HG03460 (cell line): ENCODE measurements around the gene MCTP2.
"Not testable (repeated sequence)": the region's sequence is repeated elsewhere in the genome, so short reads cannot be mapped to it uniquely, and the experiment has no call there.

Source experiments
- ATAC-seq: cut with Tn5 transposase; IDR thresholded peaks from one replicate; pipeline ENCODE4 v1.9.1; 2021; ENCODE audit not compliant: unreplicated experiment

MCTP2 gene

DNA sequence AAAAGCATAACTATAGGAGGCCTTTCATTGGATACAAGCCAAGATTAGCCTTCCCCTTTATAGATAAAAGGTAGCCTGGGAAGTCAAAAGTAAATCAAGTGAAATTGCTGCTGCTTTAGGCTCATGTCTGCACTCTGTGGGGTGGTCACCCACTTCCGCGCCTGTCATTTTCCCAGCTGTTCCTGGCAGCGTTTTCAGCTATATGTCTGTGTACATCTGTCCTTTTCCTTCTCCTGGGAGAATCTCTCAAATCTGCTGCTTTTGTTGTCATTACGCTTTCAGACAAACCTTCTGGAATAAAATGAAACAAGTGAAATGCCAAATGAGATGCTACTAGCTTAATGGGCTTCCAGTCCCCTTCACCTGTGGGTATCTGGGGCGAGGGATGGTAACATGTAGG lies 211.8 kb downstream of the MCTP2 start:
- no peak for ATAC-seq

DNA sequence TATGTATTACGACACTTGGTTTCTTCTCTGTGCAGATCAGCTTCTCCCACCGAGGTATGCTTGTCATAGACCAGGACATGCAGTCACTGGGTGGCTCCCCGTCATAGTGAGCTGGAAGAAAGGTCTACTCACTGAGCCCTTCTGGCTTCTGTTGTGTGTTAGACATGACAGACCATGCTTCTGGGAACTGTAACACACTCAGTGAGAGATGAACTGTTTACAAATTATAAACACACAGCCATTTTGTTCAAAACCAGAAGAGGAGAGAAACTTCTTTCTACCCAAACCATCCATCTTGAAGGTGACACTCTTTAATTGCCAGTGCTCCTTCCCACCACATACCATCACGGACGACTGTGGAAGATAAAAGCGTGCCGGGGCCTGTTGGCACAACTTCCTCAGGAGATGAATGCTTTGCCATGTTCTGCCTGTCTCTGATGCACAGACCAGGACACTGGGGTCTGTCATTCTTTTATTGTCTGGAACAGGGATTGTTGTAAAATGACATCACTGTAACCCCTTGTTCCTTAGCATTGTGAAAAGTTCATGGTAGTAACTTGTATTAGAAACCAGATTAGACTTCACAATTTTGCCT lies 214.3 kb downstream of the MCTP2 start:
- no peak for ATAC-seq

DNA sequence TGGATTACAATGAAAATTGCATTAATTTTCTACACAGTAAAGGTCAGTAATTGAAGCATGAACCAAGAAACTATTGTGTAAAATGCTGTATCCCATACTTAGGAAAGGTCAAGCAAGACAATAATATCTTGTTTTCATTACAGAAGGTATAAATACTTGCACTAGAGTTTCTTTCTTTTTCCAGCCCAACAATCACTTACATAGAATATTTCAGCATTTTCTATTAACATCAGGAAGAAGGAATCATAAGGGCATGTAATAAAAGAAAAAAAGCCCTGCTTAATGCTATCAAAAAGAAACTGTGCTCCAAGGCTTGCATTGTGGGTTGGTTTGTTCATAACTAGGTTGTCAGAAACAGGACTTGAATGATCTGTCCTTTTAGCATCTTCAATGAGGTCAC lies 215.1 kb downstream of the MCTP2 start:
- ATAC-seq, result no peak

DNA sequence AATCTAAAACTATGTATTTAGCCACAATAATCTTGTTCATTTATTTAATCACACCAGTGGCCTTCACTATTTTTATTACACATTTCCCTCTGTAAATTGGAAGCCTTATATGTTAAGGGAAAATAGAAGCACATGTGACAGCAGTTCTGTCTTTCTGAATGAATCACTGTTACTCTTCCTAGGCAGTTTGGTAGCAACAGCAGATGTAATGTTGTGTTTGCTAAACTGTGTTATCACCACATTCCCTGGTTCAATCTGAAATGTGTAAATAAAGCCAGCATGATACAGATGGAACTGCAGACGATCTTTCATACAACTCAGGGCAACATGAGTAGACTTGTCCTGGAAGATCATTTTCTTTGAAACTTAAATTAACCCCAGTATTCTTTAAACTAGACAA lies 220.1 kb downstream of the MCTP2 start:
- no peak for ATAC-seq

DNA sequence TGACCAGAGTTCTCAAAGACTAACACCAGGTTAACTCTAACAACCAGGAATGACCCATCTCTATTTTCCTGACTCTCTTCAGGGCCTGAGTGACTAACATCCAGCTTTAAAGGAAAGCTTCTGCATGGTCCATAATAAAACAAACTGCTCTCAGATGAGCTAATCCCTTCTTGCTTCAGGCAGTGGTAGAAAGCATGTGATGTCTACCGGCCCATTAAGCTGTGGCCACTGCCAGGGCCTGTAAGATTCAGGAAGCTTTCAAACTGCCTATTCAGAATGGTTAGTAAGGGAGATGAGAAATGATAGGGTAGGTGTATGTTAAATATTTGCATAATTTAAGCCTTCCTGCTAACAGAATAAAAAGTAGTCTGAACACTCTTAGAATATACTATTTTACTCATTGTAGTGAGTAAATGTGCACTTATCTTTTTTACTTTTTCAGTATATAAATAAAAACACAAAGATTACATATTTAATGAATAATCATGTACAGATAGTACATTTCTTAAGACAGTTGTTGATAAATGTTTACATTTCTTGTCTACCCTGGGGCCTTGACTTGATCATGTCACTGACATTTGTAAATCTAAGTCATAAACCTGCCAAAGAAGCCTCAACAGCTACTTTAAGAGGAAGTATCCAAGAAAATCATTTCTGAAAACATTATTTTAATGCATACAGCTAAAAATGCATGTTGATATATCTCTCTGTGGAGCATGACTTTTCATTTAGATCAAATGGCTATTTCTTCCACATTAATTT lies 222.0 kb downstream of the MCTP2 start:
- no peak for ATAC-seq

DNA sequence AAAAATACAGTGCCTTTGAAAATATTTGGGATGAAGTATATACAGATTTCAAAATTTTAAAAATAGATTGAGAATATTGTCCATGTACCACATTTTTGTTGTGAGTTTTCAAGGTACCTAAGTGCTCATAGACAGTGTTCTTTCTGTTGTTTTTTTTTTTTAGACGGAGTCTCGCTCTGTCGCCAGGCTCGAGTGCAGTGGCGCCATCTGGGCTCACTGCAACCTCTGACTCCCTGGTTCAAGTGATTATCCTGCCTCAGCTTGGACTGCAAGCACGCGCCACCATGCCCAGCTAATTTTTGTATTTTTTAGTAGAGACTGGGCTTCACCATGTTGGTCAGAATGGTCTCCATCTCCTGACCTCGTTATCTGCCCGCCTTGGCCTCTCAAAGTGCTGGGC lies 223.9 kb downstream of the MCTP2 start:
- ATAC-seq, result no peak

DNA sequence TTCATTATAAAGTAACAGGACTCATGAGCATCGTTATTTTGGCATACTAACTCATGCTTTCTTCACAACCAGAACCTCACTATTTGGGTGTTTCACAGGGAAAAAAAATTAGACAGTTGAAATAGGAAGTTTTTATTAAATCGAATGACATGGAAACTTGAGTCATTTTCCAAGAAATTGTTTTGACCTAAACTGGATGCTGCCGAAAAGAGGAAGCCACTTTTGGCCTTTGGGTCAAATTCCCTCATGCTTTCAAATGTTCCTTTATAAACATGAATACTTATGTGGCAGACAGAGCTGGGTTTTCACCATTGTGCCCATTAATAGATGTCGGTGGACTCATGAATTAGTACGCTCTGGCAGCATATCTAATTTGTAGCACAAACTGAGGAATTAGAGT lies 224.9 kb downstream of the MCTP2 start:
- no peak for ATAC-seq

DNA sequence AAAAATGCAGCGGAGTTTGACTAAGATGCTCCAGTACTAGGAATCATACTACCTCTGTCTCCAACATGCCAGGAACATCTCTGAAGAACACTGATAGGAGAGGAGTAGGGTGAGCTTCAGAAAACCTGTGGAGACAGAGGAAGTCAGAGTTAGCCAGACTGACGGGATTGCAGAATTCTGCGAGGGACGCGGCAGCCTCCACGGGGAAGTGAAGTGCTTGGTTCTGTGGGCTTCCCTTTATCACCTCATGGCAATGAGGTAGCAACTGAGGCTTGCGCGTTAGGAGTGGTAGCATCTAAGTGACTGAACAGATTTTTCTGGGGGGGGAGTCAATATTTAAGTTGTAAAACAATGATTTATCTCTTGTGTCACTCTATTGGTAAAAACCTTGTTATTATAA lies 226.3 kb downstream of the MCTP2 start:
- ATAC-seq, result no peak

DNA sequence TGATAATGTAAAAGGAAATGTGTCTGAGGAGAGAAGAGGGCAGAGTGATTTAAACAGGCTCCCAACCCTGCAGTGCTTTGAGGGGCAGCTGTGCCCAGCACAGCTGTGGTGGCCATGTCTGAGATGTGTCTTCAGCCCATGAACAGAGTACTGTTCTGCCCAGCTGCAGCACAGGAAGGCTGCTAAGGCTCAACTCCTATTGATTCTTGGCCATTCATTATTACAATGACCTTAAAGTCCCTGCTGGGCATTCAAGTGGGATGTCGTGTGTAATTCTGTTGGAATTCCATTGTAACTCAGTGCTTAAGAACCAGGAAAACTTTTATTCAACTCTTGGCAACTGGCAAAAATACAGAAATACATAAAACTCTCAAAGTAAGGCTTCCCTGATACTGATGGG lies 229.3 kb downstream of the MCTP2 start:
- ATAC-seq, result no peak

DNA sequence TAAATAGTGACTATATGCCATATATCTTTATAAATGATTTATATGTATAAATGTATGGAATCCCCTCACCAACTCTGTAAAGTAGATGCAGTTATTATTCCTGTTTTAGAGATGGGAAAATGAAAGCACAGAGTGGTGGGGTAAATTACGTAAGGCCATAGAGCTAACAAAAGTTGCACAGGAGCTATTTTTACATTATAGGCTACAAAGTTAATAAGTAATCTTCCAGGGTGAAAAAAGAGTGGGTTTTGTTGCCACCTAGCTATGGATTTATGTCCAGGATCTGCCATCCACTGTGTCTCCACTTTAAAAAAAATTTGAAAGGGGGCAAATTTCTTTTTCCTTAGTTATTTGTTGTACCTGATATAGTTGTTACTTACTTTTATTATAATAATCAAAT lies 235.7 kb downstream of the MCTP2 start:
- no peak for ATAC-seq

DNA sequence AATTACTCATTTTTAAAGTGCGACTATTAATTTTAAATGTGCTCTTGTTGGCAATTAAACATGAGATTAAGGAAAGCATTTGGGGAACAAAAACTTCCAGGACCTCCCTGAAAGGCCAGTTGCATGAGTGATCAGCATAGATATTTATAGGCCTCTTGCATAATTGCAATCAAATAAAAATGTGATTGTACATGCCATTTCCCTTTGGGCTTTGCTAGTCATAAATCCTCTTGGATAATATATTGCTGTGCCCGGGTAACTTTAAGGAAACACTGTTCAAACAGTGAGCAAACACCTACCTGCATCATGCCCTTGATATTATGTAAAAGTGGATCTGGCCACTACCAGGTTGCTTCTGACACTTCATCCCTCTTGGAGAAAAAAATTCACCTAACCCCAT lies 239.1 kb downstream of the MCTP2 start:
- ATAC-seq, result no peak

DNA sequence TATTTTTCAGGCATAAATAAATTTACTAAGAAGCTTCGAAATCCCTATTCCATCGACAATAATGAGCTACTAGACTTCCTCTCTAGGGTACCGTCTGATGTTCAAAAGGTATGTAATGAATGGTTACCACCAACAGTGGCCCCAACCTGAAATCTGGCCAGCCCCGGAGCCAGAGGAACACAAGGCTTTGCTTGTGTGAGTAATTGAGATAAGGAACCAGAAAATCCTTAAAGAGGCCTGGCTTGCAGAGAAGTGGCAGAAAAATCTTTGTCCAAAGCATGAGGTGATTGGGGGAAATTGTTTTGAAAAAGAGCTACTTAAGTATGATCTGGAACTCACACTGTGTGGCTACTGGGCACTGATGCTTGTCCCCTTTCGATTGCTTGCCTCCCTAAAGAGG lies 245.3 kb downstream of the MCTP2 start:
- ATAC-seq, result no peak

DNA sequence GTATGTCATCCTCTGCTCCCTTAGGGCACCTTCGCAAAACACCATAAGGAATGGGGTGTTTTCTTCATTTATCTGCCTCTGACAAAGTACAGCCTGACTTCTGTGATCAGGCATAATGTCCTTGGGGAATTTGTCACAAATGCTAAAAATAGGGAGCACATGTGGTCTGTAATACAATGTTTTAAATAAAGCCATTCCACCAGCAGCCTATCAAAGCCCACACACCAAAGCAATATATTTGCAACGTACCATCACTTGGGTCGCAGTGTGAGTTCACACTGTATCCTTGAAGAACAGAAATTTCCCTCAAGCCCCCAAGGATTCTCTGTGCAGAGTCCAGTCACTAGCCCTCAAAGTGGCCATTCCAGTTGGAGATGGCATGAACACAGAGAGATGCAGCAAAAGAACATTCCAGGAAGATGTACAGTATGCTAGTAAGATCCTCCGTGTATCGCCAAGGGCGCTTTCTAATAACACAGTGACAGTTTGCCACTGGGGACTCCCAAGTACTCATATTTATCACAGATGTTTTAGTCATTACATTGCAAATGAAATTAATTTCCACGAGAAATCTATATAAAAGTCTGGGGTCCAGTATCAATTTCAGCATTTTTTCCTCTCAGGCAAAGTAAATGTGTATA lies 246.7 kb downstream of the MCTP2 start:
- ATAC-seq, result no peak

DNA sequence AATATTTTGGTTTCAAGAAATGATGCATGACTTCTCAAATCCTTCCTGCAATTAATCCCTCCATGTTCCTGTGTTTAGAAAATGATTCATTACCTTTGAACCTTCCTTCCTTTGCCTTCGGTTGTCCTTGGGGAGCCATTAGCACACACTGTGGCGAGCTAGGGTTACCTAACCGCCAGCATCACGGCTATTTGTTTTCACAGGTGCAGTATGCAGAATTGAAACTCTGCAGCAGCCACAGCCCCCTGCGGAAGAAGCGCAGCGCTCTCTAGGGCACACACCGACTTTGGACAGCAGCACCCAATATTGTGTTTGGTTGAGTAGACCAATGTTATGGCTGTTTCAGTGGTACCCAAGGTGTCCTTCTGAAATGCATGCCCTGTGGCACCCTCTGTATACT lies 247.4 kb downstream of the MCTP2 start:
- ATAC-seq, result no peak

DNA sequence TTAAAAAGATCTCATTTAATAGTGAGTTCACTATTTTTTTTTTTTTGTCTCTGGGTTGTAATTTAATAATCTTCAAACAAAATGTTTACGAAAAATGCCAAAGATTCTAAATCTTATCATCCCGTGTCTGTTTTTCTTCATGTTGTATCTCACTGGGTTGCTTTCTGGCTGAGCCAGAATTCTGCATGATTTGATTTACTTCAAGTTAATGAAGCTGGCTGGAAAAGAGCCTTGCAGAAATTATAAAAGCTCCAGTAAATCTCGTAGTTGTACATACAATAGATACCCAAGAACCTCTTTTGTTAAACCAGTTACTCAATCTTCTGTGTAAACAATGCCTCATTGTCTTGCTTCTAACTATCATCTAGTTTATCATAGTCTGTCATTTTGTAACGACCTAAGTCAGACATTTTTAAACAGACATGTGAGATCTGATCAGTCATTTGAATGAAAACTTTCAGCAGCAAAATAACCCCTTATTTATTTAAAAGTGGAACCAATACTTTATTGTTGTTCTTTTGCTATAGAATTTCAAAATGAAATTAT lies 249.0 kb downstream of the MCTP2 start:
- no peak for ATAC-seq

DNA sequence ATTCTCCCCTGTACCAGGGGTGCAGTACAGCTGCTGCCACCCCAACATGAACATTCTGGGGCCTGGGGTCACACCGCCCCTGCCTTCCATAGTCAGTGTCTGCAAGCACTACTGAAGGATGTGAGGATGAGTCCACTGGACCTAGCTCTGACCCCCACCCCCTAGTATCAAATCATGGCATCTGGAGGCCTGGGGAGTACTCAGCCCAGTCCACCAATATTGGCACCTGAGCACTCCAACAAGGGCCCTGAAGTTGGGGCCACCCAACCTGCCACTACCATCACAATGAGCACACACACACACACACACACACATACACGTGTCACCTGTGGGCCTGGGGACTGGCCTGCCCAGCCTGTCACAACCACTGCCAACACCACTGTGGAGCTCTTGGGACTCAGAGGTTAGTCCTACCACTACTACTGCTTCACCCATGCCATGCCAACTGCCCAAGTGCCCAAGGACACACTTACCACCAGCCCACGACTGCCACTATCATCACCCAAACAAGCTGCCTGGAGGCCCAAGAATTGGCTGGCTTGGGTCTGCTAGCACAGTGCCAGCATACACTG lies 253.9 kb downstream of the MCTP2 start:
- no peak for ATAC-seq

DNA sequence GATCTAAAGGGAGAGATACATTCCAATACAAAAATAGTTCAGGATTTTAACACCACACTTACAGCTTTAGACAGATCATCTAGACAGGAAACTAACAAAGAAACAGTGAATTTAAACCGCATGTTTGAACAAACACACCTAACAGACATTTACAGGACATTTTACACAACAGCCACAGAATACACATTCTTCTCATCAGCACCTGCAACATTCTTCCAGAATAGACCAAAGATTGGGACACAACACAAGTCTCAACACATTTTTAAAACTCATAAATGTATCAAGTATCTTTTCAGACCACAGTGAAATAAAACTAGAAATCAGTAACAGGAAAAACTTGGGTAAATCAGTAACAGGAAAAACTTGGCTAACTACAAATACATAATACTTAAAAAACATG lies 256.3 kb downstream of the MCTP2 start:
- ATAC-seq, result no peak

DNA sequence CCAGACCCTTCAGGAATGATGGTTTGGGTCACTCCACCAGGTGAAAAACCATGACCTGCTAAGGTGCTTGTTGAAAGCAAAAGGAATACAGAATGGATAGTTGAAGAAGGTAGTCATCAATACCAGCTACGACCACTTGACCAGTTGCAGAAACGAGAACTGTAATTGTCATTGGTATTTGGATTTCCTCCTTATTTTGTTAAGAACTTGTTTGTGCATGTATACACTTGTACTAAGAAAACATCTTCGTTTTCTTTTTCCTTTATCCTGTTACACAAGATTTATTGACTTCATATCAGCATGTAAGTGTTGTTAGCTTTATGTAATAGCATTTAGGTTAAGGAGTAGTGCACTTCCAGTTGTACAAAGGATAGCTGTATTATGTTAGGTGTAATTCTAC lies 261.8 kb downstream of the MCTP2 start:
- no peak for ATAC-seq

DNA sequence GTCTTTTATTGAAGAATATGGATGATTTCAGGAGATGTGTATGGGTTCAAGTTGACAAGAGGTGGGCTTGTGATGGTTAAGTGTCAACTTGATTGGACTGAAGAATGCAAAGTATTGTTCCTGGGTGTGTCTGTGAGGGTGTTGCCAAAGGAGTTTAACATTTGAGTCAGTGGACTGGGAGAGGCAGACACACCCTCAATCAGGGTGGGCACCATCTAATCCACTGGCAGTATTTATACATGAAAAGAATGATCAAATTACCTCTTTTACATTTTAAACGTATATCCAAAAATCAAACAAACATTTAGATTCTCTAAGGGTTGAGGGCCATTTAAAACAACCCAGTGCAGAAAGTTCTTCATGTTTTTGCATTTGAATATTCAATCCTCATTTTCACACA lies 262.2 kb downstream of the MCTP2 start:
- ATAC-seq, result not testable (repeated sequence)

DNA sequence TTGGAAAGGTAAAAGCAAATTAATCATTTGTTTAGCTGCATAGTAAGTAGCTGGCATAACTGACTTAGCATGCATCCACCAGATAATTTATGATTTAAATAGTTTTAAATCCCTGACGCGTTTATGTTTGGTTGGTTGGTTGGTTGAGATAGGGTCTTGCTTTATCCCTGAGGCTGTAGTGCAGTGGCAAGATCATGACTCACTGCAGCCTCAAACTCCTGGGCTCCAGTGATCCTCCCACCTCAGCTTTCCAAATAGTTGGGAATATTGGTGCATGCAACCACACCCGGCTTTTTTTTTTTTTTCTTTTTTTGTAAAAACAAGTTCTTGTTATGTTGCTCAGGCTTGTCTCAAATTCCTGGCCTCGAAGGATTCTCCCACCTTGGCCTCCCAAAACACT lies 263.4 kb downstream of the MCTP2 start:
- ATAC-seq, result no peak

DNA sequence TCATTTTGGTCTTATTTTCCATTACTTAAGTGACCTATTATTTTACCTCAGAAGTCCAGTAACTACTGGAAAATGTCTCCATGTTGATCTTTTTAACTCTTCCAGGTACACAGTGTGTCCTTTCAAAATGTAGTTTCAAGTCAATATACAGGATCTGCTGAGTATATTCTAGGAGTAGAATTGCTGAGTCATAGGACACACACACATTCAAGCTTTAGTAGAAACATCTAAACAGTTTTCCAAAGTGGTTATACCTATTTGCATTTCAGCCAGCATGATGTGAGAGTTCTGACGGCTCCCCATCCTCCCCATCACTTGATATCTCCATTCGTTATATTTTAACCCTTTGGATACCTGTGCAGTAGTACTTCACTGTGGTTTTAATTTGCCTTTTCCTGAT lies 271.9 kb downstream of the MCTP2 start:
- no peak for ATAC-seq

DNA sequence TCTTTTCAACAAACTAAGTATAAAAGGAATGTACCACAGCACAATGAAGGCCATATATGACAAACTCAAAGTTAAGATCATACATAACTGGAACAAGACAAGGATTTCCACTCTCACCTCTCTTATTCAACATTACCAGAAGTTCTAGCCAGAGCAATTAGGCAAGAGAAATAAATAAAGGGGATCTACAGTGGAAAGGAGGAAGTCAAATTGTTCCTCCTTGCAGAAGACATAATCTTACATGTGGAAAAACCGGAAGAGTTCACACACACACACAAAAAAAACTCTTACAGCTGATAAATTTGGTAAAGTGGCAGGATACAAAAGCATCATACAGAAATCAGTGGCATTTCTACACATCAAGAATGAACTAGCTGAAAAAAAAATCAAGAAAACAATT lies 277.9 kb downstream of the MCTP2 start:
- ATAC-seq, result no peak
